AG10803 (cell line): ENCODE measurements around the gene PLSCR3.

Experiments used
- DNase-seq: peaks from one replicate; pipeline ENCODE4 v3.0.0; 2010; ENCODE audit warnings: low read depth
- H3K4me3 ChIP-seq: 2 replicates; pipeline ENCODE4 v1.5.1; 2011; ENCODE audit warnings: mild to moderate bottlenecking, low read length, control low read depth
- TF ChIP-seq, protein P1 (sequence below): conservative IDR thresholded peaks from 2 replicates; pipeline ENCODE4 v1.5.1; 2011; ENCODE audit warnings: mild to moderate bottlenecking, low read length, control low read depth, inconsistent platforms

The PLSCR3 gene

DNA sequence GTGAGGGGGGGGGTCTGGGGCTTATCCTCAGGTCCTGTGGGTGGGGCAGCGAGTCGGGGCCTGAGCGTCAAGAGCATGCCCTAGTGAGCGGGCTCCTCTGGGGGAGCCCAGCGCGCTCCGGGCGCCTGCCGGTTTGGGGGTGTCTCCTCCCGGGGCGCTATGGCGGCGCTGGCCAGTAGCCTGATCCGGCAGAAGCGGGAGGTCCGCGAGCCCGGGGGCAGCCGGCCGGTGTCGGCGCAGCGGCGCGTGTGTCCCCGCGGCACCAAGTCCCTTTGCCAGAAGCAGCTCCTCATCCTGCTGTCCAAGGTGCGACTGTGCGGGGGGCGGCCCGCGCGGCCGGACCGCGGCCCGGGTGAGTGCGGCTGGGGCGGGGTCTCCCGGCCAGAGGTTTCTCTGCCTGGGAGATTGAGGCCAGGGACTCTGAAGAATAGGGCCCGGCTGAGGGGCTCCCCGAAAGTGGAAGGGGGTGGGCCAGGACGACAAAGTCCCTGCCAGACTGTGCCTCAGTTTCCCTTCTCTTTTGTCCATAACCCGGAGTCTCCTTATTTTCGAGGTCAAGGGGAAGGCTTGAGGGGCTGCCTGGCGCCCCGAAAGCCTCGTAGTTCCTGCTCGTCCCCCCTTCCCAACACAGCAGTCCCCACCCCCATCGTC, 45.3 kb upstream of the PLSCR3 start, which contains the start of gene FGF11:
Gene FGF11, plus strand, starts transcription at position 51 of the 651 bp plus-strand sequence. Its CDS starts 109 bp downstream, at position 160.
- peak within 1 kb of the TSS; percentile 52 for H3K4me3 ChIP-seq
- TF ChIP-seq, protein P1, sequence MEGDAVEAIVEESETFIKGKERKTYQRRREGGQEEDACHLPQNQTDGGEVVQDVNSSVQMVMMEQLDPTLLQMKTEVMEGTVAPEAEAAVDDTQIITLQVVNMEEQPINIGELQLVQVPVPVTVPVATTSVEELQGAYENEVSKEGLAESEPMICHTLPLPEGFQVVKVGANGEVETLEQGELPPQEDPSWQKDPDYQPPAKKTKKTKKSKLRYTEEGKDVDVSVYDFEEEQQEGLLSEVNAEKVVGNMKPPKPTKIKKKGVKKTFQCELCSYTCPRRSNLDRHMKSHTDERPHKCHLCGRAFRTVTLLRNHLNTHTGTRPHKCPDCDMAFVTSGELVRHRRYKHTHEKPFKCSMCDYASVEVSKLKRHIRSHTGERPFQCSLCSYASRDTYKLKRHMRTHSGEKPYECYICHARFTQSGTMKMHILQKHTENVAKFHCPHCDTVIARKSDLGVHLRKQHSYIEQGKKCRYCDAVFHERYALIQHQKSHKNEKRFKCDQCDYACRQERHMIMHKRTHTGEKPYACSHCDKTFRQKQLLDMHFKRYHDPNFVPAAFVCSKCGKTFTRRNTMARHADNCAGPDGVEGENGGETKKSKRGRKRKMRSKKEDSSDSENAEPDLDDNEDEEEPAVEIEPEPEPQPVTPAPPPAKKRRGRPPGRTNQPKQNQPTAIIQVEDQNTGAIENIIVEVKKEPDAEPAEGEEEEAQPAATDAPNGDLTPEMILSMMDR = no peak
- no peak for DNase-seq

DNA sequence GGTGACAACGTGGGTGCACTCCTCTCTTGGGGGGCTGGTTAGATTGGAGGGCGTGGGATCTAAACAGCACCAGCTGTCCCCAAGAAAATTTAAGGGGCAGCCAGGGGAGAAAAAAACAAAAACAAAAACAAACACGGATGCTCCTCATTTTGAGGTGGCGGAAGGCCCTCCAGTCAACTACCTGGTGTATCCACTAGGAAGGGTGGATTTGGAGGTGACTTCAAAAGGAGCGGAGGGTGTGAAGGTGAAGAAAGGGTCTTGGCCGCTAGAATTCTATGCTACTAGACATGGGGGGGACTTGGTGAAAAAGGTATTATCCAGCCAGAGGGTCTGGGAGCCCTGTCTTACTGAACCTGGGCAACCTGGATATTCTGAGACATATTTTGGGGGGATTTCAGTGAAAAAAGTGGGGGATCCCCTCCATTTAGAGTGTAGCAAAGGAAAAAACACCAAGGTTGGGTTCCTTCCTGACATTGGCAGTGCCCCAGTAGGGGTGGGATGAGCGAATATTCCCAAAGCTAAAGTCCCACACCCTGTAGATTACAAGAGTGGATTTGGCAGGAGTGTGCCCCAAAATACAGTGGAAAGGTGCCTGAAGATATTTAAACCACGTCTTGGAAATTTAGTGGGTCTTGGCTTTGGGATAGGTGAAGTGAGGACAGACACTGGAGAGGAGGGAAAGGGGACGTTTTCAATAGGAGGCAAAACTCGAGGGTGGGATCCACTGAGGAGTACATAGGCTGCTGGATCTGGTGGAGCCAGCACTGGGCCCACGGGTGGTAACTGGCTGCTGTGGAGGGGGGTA, 44.5 kb upstream of the PLSCR3 start:
- no peak overlapping the region; the same call in 1 of the 2 replicates for H3K4me3 ChIP-seq
- TF ChIP-seq, protein P1 = no peak
- DNase-seq = no peak

GRCh38 chr17:7437950-7438614, 43.8 kb upstream of the PLSCR3 start:
- no peak for DNase-seq
- TF ChIP-seq, protein P1 = no peak
- peak overlapping the region; percentile 31 for H3K4me3 ChIP-seq

DNA sequence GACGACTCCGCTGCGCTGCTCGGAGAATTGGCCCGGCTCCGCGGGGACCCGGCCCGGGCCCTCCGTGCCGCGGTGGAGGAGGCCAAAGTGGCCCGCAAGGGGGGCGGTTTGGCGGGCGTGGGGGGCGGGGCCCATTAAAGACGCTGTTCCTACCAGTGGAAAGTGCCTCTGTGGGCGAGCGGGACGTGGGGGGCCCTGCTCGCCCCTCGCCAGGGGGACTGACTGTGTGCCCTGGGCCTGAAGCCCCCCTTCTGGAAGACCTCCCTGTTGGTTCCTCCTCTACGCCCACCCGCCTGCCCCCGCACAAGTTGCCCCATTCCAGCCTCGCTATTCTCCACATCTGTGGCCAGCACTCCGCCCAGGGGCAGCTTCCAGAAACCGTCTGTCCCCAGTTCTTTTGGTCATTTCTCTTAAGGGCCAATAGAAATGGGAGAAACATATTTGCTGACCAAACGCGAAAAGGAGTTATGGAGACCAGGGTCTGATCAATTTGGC, 43.1 kb upstream of the PLSCR3 start:
- TF ChIP-seq, protein P1 = no peak
- peak overlapping the region; percentile 44 for H3K4me3 ChIP-seq
- no peak for DNase-seq

DNA sequence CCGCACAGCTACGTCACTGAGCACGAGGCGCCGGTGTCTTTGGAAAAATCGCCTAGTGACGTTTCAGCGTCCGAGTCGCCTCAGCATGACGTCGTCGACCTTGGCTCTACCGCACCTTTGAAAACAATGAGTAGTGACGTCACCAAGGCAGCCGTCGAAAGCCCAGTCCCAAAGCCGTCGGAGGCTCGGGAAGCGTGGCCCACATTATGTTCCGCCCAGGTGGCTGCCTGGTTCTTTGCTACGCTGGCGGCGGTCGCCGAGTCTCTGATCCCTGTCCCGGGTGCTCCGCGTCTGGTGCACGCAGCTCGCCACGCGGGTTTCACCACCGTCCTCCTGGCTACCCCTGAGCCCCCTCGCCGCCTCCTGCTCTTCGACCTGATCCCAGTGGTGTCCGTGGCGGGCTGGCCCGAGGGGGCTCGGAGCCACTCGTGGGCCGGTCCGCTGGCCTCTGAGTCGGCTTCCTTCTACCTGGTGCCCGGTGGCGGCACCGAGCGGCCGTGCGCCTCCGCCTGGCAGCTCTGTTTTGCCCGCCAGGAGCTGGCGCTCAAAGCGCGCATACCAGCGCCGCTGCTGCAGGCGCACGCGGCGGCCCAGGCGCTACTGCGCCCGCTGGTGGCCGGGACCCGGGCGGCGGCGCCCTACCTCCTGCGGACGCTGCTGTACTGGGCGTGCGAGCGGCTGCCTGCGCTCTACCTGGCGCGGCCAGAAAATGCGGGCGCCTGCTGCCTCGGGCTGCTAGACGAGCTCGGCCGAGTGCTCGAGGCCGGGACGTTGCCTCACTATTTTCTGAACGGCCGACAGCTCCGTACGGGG, 42.4 kb upstream of the PLSCR3 start:
- H3K4me3 ChIP-seq = peak overlapping the region; percentile 44
- peak; percentile 67 for DNase-seq
- TF ChIP-seq, protein P1 = peak; percentile 39

DNA sequence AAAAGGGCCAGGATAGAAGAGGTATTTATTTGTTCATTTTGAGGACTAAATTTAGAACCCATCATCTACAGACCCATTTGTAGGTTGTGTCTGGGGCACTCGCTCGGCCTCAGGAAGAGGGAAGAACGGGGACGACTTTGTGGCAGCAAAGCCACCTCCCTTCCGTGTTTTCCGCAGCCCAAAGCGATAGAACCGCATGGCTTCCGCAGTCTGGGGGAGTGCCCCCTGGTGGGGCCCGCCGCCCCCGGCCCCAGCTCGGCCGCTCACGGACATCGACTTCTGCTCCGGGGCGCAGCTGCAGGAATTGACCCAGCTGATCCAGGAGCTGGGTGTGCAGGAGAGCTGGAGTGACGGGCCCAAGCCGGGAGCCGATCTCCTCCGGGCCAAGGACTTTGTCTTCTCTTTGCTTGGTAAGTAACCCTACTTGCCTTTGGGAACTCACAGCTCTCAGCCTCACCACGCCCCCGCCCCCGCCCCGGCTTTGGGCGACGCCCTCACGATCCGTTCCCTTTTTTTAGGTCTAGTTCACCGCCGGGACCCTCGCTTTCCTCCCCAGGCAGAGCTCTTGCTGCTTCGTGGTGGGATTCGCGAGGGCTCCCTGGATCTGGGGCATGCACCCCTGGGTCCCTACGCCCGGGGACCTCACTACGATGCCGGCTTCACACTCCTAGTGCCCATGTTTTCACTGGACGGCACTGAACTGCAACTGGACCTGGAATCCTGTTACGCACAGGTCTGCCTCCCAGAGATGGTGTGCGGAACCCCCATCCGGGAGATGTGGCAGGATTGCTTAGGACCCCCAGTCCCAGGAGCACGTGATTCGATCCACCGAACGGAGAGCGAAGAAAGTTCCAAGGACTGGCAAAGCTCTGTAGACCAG, 41.6 kb upstream of the PLSCR3 start:
- H3K4me3 ChIP-seq = peak overlapping the region; percentile 45
- no peak for DNase-seq
- TF ChIP-seq, protein P1 = no peak; the same call in 1 of the 2 replicates
